Measurements from ENCODE around the gene RASGRP1. TPM values are rescaled to one million over a fixed set of nuclear protein-coding genes. Genes with fewer than 3 reads are reported as not detected.

Gene RASGRP1
- total RNA-seq, 6 donors from 2014 or later: 2.9 to 6.8 (median 4.6) TPM

- Histone ChIP-seq H3K9me3 (no peaks in the 10 kb centered on the region), H3K4me1 (no peaks in the 10 kb centered on the region), H3K36me3 (peaks cover 0 to 49% (median 10%) of the 10 kb centered on the region in 4 donors), H3K27ac (no peak overlapping the region), H3K27me3 (no peaks in the 10 kb centered on the region), H3K4me3 (no peak overlapping the region)
- WGBS, 2 donors: 92 to 96% methylated on average over 1 of the region's 1 CpG
- no peak for TF ChIP-seq EP300 (IDR thresholded peaks at IDR 0.05)
- no peak for TF ChIP-seq POLR2A (IDR thresholded peaks at IDR 0.05)
- TF ChIP-seq CTCF (IDR thresholded peaks at IDR 0.05): no peak
- TF ChIP-seq POLR2AphosphoS5 (IDR thresholded peaks at IDR 0.05): no peak
- DNase-seq (no peak), ATAC-seq (ENCODE audit: low FRiP score in 2 of 2) (no peak)
Measured at GRCh38 chr15:38476120-38476519, 88.5 kb downstream of the RASGRP1 start.

GRCh38 chr15:38475361-38475760, 89.3 kb downstream of the RASGRP1 start:
- DNase-seq (no peak), ATAC-seq (ENCODE audit: low FRiP score in 2 of 2) (no peak)
- Histone ChIP-seq H3K27ac (no peak overlapping the region), H3K36me3 (peaks cover 0 to 48% (median 10%) of the 10 kb centered on the region in 4 donors), H3K4me3 (no peak overlapping the region), H3K27me3 (no peaks in the 10 kb centered on the region), H3K4me1 (no peaks in the 10 kb centered on the region), H3K9me3 (no peaks in the 10 kb centered on the region)
- TF ChIP-seq EP300 (IDR thresholded peaks at IDR 0.05) (no peak), POLR2A (IDR thresholded peaks at IDR 0.05) (no peak), CTCF (IDR thresholded peaks at IDR 0.05) (no peak), POLR2AphosphoS5 (IDR thresholded peaks at IDR 0.05) (no peak)
- WGBS, 2 donors: 94 to 97% methylated on average over 2 of the region's 2 CpGs

- ATAC-seq (ENCODE audit: low FRiP score in 2 of 2): peak; percentile 88 to 90
- TF ChIP-seq EP300 (IDR thresholded peaks at IDR 0.05): no peak
- TF ChIP-seq POLR2A (IDR thresholded peaks at IDR 0.05): no peak
- TF ChIP-seq CTCF (IDR thresholded peaks at IDR 0.05): peak in 4 of 6 experiments; percentile 46 to 82 (median 77)
- TF ChIP-seq POLR2AphosphoS5 (IDR thresholded peaks at IDR 0.05): no peak
- no peaks in the 10 kb centered on the region for H3K4me1 ChIP-seq
- peaks cover 0 to 47% (median 10%) of the 10 kb centered on the region in 4 donors for H3K36me3 ChIP-seq
- WGBS, 2 donors: 79 to 85% methylated on average over 4 of the region's 4 CpGs
- no peaks in the 10 kb centered on the region for H3K9me3 ChIP-seq
- no peak overlapping the region for H3K27ac ChIP-seq
- no peaks in the 10 kb centered on the region for H3K27me3 ChIP-seq
- H3K4me3 ChIP-seq: no peak overlapping the region
- DNase-seq: peak in 1 of 2 donors; percentile 24
Measured at GRCh38 chr15:38474155-38474757, 90.4 kb downstream of the RASGRP1 start.

- Histone ChIP-seq H3K4me1 (no peaks in the 10 kb centered on the region), H3K27me3 (no peaks in the 10 kb centered on the region), H3K27ac (no peak overlapping the region), H3K4me3 (no peak overlapping the region), H3K9me3 (no peaks in the 10 kb centered on the region), H3K36me3 (peaks cover 0 to 42% (median 7%) of the 10 kb centered on the region in 4 donors)
- TF ChIP-seq POLR2AphosphoS5 (IDR thresholded peaks at IDR 0.05) (no peak), CTCF (IDR thresholded peaks at IDR 0.05) (no peak), POLR2A (IDR thresholded peaks at IDR 0.05) (no peak), EP300 (IDR thresholded peaks at IDR 0.05) (no peak)
- DNase-seq: no peak
- 84 to 87% methylated on average over 2 of the region's 2 CpGs for WGBS, 2 donors
- no peak for ATAC-seq (ENCODE audit: low FRiP score in 2 of 2)
Measured at GRCh38 chr15:38471974-38472373, 92.6 kb downstream of the RASGRP1 start.

GRCh38 chr15:38470816-38471215, 93.8 kb downstream of the RASGRP1 start:
- TF ChIP-seq POLR2AphosphoS5 (IDR thresholded peaks at IDR 0.05) (no peak), CTCF (IDR thresholded peaks at IDR 0.05) (no peak), EP300 (IDR thresholded peaks at IDR 0.05) (no peak), POLR2A (IDR thresholded peaks at IDR 0.05) (no peak)
- Histone ChIP-seq H3K4me3 (no peak overlapping the region), H3K9me3 (no peaks in the 10 kb centered on the region), H3K4me1 (no peaks in the 10 kb centered on the region), H3K27ac (no peak overlapping the region), H3K27me3 (no peaks in the 10 kb centered on the region), H3K36me3 (peaks cover 0 to 32% (median 6%) of the 10 kb centered on the region in 4 donors)
- DNase-seq (no peak), ATAC-seq (ENCODE audit: low FRiP score in 2 of 2) (no peak)
- WGBS, 2 donors: 91 to 96% methylated on average over 1 of the region's 1 CpG
